ENCODE measurements around the gene HIF3A. TPM values are rescaled to one million over a fixed set of nuclear protein-coding genes. Genes with fewer than 3 reads are reported as not detected.

The HIF3A gene
- total RNA-seq, 3 donors from 2014 or later: 0.54 TPM; not detected in 2

Other genes starting within 250 kb of the HIF3A start
- not detected for gene IGFL3, start 172.4 kb upstream of the HIF3A start, total RNA-seq
- gene IGFL2, start 148.8 kb upstream of the HIF3A start, total RNA-seq: not detected
- not detected for gene IGFL1, start 67.3 kb upstream of the HIF3A start, total RNA-seq
- gene PPP5C, start 50.0 kb downstream of the HIF3A start, total RNA-seq: 100 to 1,000 TPM; 149 to 154 (median 154) TPM
- gene CCDC8, start 116.5 kb downstream of the HIF3A start, total RNA-seq: under 1 TPM in 2 of 3 donors, not detected in 1; 0.05 to 0.08 TPM
- gene PNMA8C, start 131.9 kb downstream of the HIF3A start, total RNA-seq: not detected
- under 1 TPM in 1 of 3 donors, not detected in 2; 0.41 TPM for gene PNMA8A, start 174.5 kb downstream of the HIF3A start, total RNA-seq
- gene PNMA8B, start 198.8 kb downstream of the HIF3A start, total RNA-seq: under 1 TPM; 0.05 to 0.11 (median 0.08) TPM